Fibroblast of upper back skin (primary cell): Measurements from ENCODE around the gene AKAP13.
"Not testable (repeated sequence)": the region's sequence is repeated elsewhere in the genome, so short reads cannot be mapped to it uniquely, and the experiment has no call there.

Experiments
- DNase-seq: peaks from one replicate; pipeline ENCODE4 v3.0.0-alpha.2; 2013

The AKAP13 gene

GRCh38 chr15:85380217-85380811 lies at the start of gene AKAP13:
Gene AKAP13, plus strand, starts transcription at chr15:85380603. Its CDS starts 105,118 bp downstream, at chr15:85485721.
- DNase-seq, result peak; percentile 99

GRCh38 chr15:85330901-85331588 lies 49.4 kb upstream of the AKAP13 start:
- DNase-seq, result peak; percentile 91

- no peak for DNase-seq
Measured at GRCh38 chr15:85331655-85332285, 48.6 kb upstream of the AKAP13 start.

- DNase-seq, result peak; percentile 92
Measured at GRCh38 chr15:85333132-85333831, 47.1 kb upstream of the AKAP13 start.

GRCh38 chr15:85334241-85334640 lies 46.2 kb upstream of the AKAP13 start:
- DNase-seq, result no peak

- DNase-seq, result no peak
Measured at GRCh38 chr15:85335193-85335942, 45.0 kb upstream of the AKAP13 start.

- DNase-seq, result no peak
Measured at GRCh38 chr15:85336880-85337279, 43.5 kb upstream of the AKAP13 start.

GRCh38 chr15:85337425-85338074 lies 42.9 kb upstream of the AKAP13 start:
- no peak for DNase-seq

- DNase-seq, result no peak
Measured at GRCh38 chr15:85340321-85340665, 40.1 kb upstream of the AKAP13 start.

- DNase-seq, result no peak
Measured at GRCh38 chr15:85340852-85341251, 39.6 kb upstream of the AKAP13 start.

GRCh38 chr15:85342163-85342562 lies 38.2 kb upstream of the AKAP13 start:
- DNase-seq, result not testable (repeated sequence)

GRCh38 chr15:85343443-85343842 lies 37.0 kb upstream of the AKAP13 start:
- peak; percentile 93 for DNase-seq

- DNase-seq, result not testable (repeated sequence)
Measured at GRCh38 chr15:85344241-85344640, 36.2 kb upstream of the AKAP13 start.

GRCh38 chr15:85344653-85345114 lies 35.7 kb upstream of the AKAP13 start:
- peak; percentile 71 for DNase-seq

GRCh38 chr15:85345196-85345918 lies 35.0 kb upstream of the AKAP13 start:
- not testable (repeated sequence) for DNase-seq

- DNase-seq, result not testable (repeated sequence)
Measured at GRCh38 chr15:85346462-85347084, 33.8 kb upstream of the AKAP13 start.

- DNase-seq, result not testable (repeated sequence)
Measured at GRCh38 chr15:85347264-85348047, 32.9 kb upstream of the AKAP13 start.

- not testable (repeated sequence) for DNase-seq
Measured at GRCh38 chr15:85348048-85348766, 32.2 kb upstream of the AKAP13 start.

- DNase-seq, result not testable (repeated sequence)
Measured at GRCh38 chr15:85349062-85349461, 31.3 kb upstream of the AKAP13 start.
